Prostate gland (tissue), 2 donors: ENCODE data around the gene B4GALNT1. TPM values are rescaled to one million over a fixed set of nuclear protein-coding genes. Genes with fewer than 3 reads are reported as not detected.

ENCODE experiments used
- DNase-seq: peaks from one replicate; pipeline ENCODE4 v3.0.0-alpha.2; 2019; ENCODE audit warnings: low spot score
- H3K27ac ChIP-seq, 2 donors: fragments of 200-600 bp; sonication (generic); 2 replicates each; pipeline ENCODE4 v1.5.1; 2017 to 2019
- H3K27me3 ChIP-seq: fragments of 200-600 bp; sonication (generic); replicated peaks from 2 replicates; pipeline ENCODE4 v1.5.1; 2019; ENCODE audit not compliant: insufficient read depth
- H3K36me3 ChIP-seq, 2 donors: fragments of 200-600 bp; sonication (generic); 1 replicate in 1 of 2; 2 replicates in 1 of 2; pipeline versions ENCODE4 v1.5.1 to v1.8.1; 2017 to 2019
- H3K4me1 ChIP-seq: fragments of 200-600 bp; sonication (generic); replicated peaks from 2 replicates; pipeline ENCODE4 v1.5.1; 2019
- H3K4me3 ChIP-seq, 2 donors: fragments of 200-600 bp; sonication (generic); 2 replicates each; pipeline ENCODE4 v1.5.1; 2017 to 2019
- H3K9me3 ChIP-seq: fragments of 200-600 bp; sonication (generic); 2 replicates; pipeline ENCODE4 v1.5.1; 2017
- CTCF ChIP-seq, 4 experiments: fragments of 200-600 bp in 2 of 4; fragments of 450-650 bp in 2 of 4; sonication (generic) in 2 of 4; IDR thresholded peaks; 1 replicate in 3 of 4; 2 replicates in 1 of 4; pipeline ENCODE4 v1.5.1; 2016 to 2019; ENCODE audit warnings: antibody characterized with exemption in 4 of 4, mild to moderate bottlenecking in 2 of 4, moderate library complexity in 2 of 4
- POLR2A ChIP-seq: fragments of 450-650 bp; IDR thresholded peaks from one replicate; pipeline ENCODE4 v1.6.1; 2016; ENCODE audit warnings: antibody characterized with exemption, mild to moderate bottlenecking
- POLR2AphosphoS5 ChIP-seq: sonication (generic); formaldehyde crosslinking; IDR thresholded peaks from one replicate; pipeline ENCODE4 v1.6.1; 2017; ENCODE audit warnings: antibody characterized with exemption
- WGBS: methylation state at CpG from one replicate; pipeline ENCODE4 v1.1.5; 2018; 5-methylcytosine and 5-hydroxymethylcytosine counted together
- intact Hi-C: fragments of 100-400 bp; cut with DNase I; formaldehyde crosslinking; loops from one replicate; pipeline ENCODE4 v1.14.2; 2022
- total RNA-seq, 2 donors: library from RNA; depleted of rRNA; stranded (reverse); fragments of >200 nt; gene quantifications; one replicate each; pipeline ENCODE4 v1.1.0, GENCODE V29; 2016

Gene B4GALNT1
- total RNA-seq, 2 donors from 2014 or later, result 2.2 to 6.7 TPM

GRCh38 chr12:57607958-57608663, 24.9 kb downstream of the B4GALNT1 start:
- Histone ChIP-seq H3K27ac (no peak overlapping the region), H3K4me1 (no peaks in the 10 kb centered on the region)
- 85% methylated on average over 12 of the region's 12 CpGs for WGBS

GRCh38 chr12:57606821-57607220, 26.2 kb downstream of the B4GALNT1 start:
- intact Hi-C loops, result loop anchor here (5.0 kb wide), 1 partner anchor 85 kb away; the partner anchor contains the start of genes DDIT3 and MBD6
- no peak for DNase-seq
- Histone ChIP-seq H3K9me3 (no peaks in the 10 kb centered on the region), H3K27ac (no peak overlapping the region), H3K36me3 (no peaks in the 10 kb centered on the region), H3K4me1 (no peaks in the 10 kb centered on the region), H3K4me3 (no peak overlapping the region), H3K27me3 (no peaks in the 10 kb centered on the region)
- TF ChIP-seq POLR2AphosphoS5 (no peak), CTCF (IDR thresholded peaks at IDR 0.05) (no peak), POLR2A (no peak)
- 81% methylated on average over 11 of the region's 11 CpGs for WGBS

More at GRCh38 chr12:57607958-57608663, 24.9 kb downstream of the B4GALNT1 start:
- Histone ChIP-seq H3K9me3 (no peaks in the 10 kb centered on the region), H3K36me3 (no peaks in the 10 kb centered on the region), H3K4me3 (no peak overlapping the region), H3K27me3 (no peaks in the 10 kb centered on the region)
- DNase-seq, result no peak
- TF ChIP-seq POLR2A (no peak), POLR2AphosphoS5 (no peak), CTCF (IDR thresholded peaks at IDR 0.05) (no peak)
- intact Hi-C loops, result loop anchor here (5.0 kb wide), 1 partner anchor 86 kb away; the partner anchor contains the start of genes DDIT3 and MBD6

DNA sequence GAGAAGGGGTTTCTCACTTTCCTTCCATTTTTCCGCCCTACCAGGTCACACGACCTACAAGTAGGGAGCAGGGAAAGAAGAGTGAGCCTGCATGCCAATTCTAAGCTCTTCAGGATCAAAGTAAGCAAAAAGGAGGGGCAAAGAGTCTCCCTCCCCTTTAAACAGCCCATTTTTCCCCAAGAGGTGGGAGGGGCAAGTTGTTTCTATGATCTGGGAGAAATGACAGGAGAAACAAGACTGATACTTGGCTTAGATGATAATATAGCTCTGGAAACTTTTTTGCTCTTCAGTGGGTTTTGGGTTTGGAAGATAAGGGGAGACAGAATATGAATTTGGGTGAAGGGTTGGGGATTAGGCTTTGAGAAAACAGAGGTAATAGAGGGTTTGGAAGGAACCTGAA, 26.6 kb downstream of the B4GALNT1 start:
- Histone ChIP-seq H3K4me1 (no peaks in the 10 kb centered on the region), H3K27ac (no peak overlapping the region), H3K36me3 (no peaks in the 10 kb centered on the region), H3K27me3 (no peaks in the 10 kb centered on the region), H3K9me3 (no peaks in the 10 kb centered on the region), H3K4me3 (no peak overlapping the region)
- no peak for DNase-seq
- TF ChIP-seq CTCF (IDR thresholded peaks at IDR 0.05) (no peak), POLR2AphosphoS5 (no peak), POLR2A (no peak)
- 51% methylated on average over 2 of the region's 2 CpGs for WGBS
- intact Hi-C loops, result loop anchor here (5.0 kb wide), 1 partner anchor 84 kb away; the partner anchor contains the start of genes DDIT3 and MBD6

DNA sequence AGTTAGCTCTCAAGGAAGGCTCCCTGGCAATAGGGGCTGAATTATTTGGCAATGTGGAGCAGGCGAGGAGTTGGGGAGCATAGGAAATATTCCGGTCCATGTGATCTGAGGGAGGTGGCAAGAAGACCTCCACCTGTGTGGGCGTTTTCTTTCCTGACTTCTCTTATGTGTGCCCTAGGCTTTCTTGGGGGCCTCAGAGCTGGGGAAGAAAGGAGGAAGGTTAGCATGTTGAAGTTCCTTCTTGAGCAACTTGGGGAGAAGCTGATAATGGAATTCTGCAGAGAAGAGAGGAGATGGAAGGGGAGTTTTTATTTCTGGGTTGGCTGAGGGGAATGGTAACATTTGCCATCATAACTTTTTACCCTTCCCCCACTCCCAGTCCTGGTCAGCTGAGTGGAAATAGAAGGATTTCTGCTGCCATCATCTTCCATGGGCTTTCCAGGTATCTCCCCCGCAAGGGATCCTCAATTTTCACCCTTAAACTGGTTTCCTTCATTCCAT, 27.1 kb downstream of the B4GALNT1 start:
- no peak for DNase-seq
- Histone ChIP-seq H3K9me3 (no peaks in the 10 kb centered on the region), H3K27me3 (no peaks in the 10 kb centered on the region), H3K27ac (peak overlapping the region; percentile 92 to 96), H3K36me3 (no peaks in the 10 kb centered on the region), H3K4me3 (no peak overlapping the region), H3K4me1 (no peaks in the 10 kb centered on the region)
- 64% methylated on average over 4 of the region's 4 CpGs for WGBS
- TF ChIP-seq CTCF (IDR thresholded peaks at IDR 0.05) (no peak), POLR2AphosphoS5 (no peak), POLR2A (no peak)
- intact Hi-C loops, result loop anchor here (5.0 kb wide), 1 partner anchor 84 kb away; the partner anchor contains the start of genes DDIT3 and MBD6
